HCT116 (cell line): ENCODE measurements around the gene DENND5A. TPM values are rescaled to one million over a fixed set of nuclear protein-coding genes. Genes with fewer than 3 reads are reported as not detected.
A peak's percentile ranks its signal among the peaks of the same experiment; 100 is the strongest.

ENCODE experiments used
- ATAC-seq: fragments of 200-7000 bp; cut with Tn5 transposase; 2 replicates; pipeline ENCODE4 v1.9.1; 2020; ENCODE audit warnings: mild to moderate bottlenecking, moderate library complexity
- BruUV-seq: library from RNA; stranded (reverse); fragments of 400-500 nt; replicated peaks from 2 replicates; lab custom pipeline; 2021; lab: Mats Ljungman, UMichigan
- CTCF ChIA-PET: fragments of 300-600 bp; sonication (Branson Sonifier 250); formaldehyde crosslinking; loops from one replicate; lab custom pipeline; 2021; ENCODE audit warnings: antibody characterized with exemption; lab: Charles Lee
- POLR2A ChIA-PET: fragments of 300-600, 350-600 bp; sonication (Branson Sonifier 250); formaldehyde crosslinking; loops from one replicate; lab custom pipeline; 2021; ENCODE audit warnings: antibody characterized with exemption; lab: Charles Lee
- RAD21 ChIA-PET, 2 experiments: fragments of 300-600 bp; sonication (Branson Sonifier 250); formaldehyde crosslinking; loops; one replicate each; lab custom pipeline; 2023; ENCODE audit warnings: low total read pairs in 2 of 2; ENCODE audit not compliant: uncharacterized antibody in 2 of 2, unreplicated experiment in 2 of 2, low non-redundant PET in 1 of 2; lab: Charles Lee
- DNase-seq: peaks from one replicate; pipeline ENCODE4 v3.0.0-alpha.2; 2010; ENCODE audit warnings: low read depth, low spot score
- H2AFZ ChIP-seq: fragments of 200-600 bp; shearing (Covaris generic), sonication (generic); 2 replicates; pipeline ENCODE4 v1.6.1; 2017; ENCODE audit warnings: low read depth, mixed run types, mixed read lengths, antibody characterized with exemption, low read length; ENCODE audit not compliant: poor library complexity, severe bottlenecking
- H3K27ac ChIP-seq: 2 replicates; pipeline ENCODE4 v1.5.1; 2012; ENCODE audit warnings: low read depth, low read length
- H3K27me3 ChIP-seq: fragments of 200-600 bp; sonication (generic); 2 replicates; pipeline ENCODE4 v1.6.1; 2016; ENCODE audit warnings: mixed run types, low read length, mixed read lengths; ENCODE audit not compliant: insufficient read depth
- H3K36me3 ChIP-seq, 2 experiments: fragments of 200-500 bp in 1 of 2; fragments of 200-600 bp in 1 of 2; sonication (Bioruptor generic) in 1 of 2; sonication (generic) in 1 of 2; 2 replicates each; pipeline versions ENCODE4 v1.5.1 to v1.6.1; 2014 to 2016; ENCODE audit warnings: low read length in 2 of 2, inconsistent platforms in 1 of 2, mixed read lengths in 1 of 2, mixed run types in 1 of 2; ENCODE audit not compliant: insufficient read depth in 2 of 2, control insufficient read depth in 1 of 2
- H3K4me1 ChIP-seq, 2 experiments: fragments of 200-600 bp in 1 of 2; sonication (generic) in 1 of 2; 2 replicates each; pipeline versions ENCODE4 v1.5.1 to v1.6.1; 2012 to 2017; ENCODE audit warnings: low read length in 2 of 2, inconsistent platforms in 1 of 2, mild to moderate bottlenecking in 1 of 2, mixed read lengths in 1 of 2, mixed run types in 1 of 2, moderate library complexity in 1 of 2; ENCODE audit not compliant: insufficient read depth in 2 of 2, control insufficient read depth in 1 of 2
- H3K4me2 ChIP-seq: fragments of 200-600 bp; sonication (generic); 2 replicates; pipeline ENCODE4 v1.6.1; 2017; ENCODE audit warnings: mixed run types, low read length, mixed read lengths
- H3K4me3 ChIP-seq, 2 experiments: fragments of 200-600 bp in 1 of 2; sonication (generic) in 1 of 2; replicated peaks in 1 of 2; 2 replicates each; pipeline ENCODE4 v1.5.1; 2011 to 2016; ENCODE audit warnings: low read length in 2 of 2, control low read depth in 1 of 2, low read depth in 1 of 2, mild to moderate bottlenecking in 1 of 2, mixed read lengths in 1 of 2, mixed run types in 1 of 2
- H3K79me2 ChIP-seq: fragments of 200-600 bp; sonication (generic); 2 replicates; pipeline ENCODE4 v1.6.1; 2017; ENCODE audit warnings: mild to moderate bottlenecking, mixed run types, low read length, moderate library complexity, mixed read lengths; ENCODE audit not compliant: insufficient read depth
- H3K9ac ChIP-seq: fragments of 200-600 bp; sonication (generic); 2 replicates; pipeline ENCODE4 v1.6.1; 2016; ENCODE audit warnings: low read length, mixed read lengths
- H3K9me2 ChIP-seq: fragments of 200-600 bp; sonication (generic), shearing (Covaris generic); 2 replicates; pipeline ENCODE4 v1.6.1; 2017; ENCODE audit warnings: mixed run types, mild to moderate bottlenecking, moderate library complexity; ENCODE audit not compliant: insufficient read depth
- H3K9me3 ChIP-seq, 2 experiments: fragments of 200-500 bp in 1 of 2; fragments of 200-600 bp in 1 of 2; sonication (Bioruptor generic) in 1 of 2; sonication (generic) in 1 of 2; 2 replicates each; pipeline ENCODE4 v1.6.1; 2014 to 2017; ENCODE audit warnings: low read length in 2 of 2, mixed read lengths in 2 of 2, inconsistent platforms in 1 of 2, low read depth in 1 of 2, mild to moderate bottlenecking in 1 of 2, mixed run types in 1 of 2, moderate library complexity in 1 of 2; ENCODE audit not compliant: control insufficient read depth in 1 of 2, insufficient read depth in 1 of 2
- H4K20me1 ChIP-seq: fragments of 200-600 bp; sonication (generic), shearing (Covaris generic); 2 replicates; pipeline ENCODE4 v1.6.1; 2017; ENCODE audit warnings: mixed run types, mild to moderate bottlenecking, moderate library complexity; ENCODE audit not compliant: insufficient read depth
- CTCF ChIP-seq, 3 experiments: fragments of 200-600 bp in 1 of 3; sonication (generic) in 1 of 3; IDR thresholded peaks in 2 of 3; conservative IDR thresholded peaks in 1 of 3; 2 replicates each; pipeline ENCODE4 v1.5.1; 2012 to 2017; ENCODE audit warnings: low read depth in 2 of 3, low read length in 2 of 3, antibody characterized with exemption in 1 of 3, borderline replicate concordance in 1 of 3, control low read depth in 1 of 3, mild to moderate bottlenecking in 1 of 3, mixed read lengths in 1 of 3, mixed run types in 1 of 3, moderate library complexity in 1 of 3; ENCODE audit not compliant: insufficient read depth in 1 of 3
- EGR1 ChIP-seq: IDR thresholded peaks from 2 replicates; pipeline ENCODE4 v1.6.1; 2012; ENCODE audit warnings: low read depth
- EZH2phosphoT487 ChIP-seq: fragments of 200-600 bp; IDR thresholded peaks from 2 replicates; pipeline ENCODE4 v1.6.1; 2018; ENCODE audit warnings: antibody characterized with exemption, borderline replicate concordance
- MAX ChIP-seq: IDR thresholded peaks from 2 replicates; pipeline ENCODE4 v1.6.1; 2012
- POLR2A ChIP-seq: IDR thresholded peaks from 2 replicates; pipeline ENCODE4 v1.7.0; 2011; ENCODE audit warnings: borderline replicate concordance; ENCODE audit not compliant: insufficient read depth, insufficient read length; ENCODE audit errors: extremely low read depth
- POLR2AphosphoS5 ChIP-seq: IDR thresholded peaks from 2 replicates; pipeline ENCODE4 v1.6.1; 2011; ENCODE audit warnings: mild to moderate bottlenecking, low read depth, low read length, moderate library complexity
- RAD21 ChIP-seq: IDR thresholded peaks from 2 replicates; pipeline ENCODE4 v1.6.1; 2012; ENCODE audit warnings: low read depth, mild to moderate bottlenecking
- TCF7L2 ChIP-seq: IDR thresholded peaks from 2 replicates; pipeline ENCODE4 v1.7.0; 2011; ENCODE audit warnings: borderline replicate concordance, inconsistent platforms; ENCODE audit not compliant: insufficient read depth, insufficient read length; ENCODE audit errors: extremely low read depth
- YY1 ChIP-seq: IDR thresholded peaks from 2 replicates; pipeline ENCODE4 v1.6.1; 2011; ENCODE audit warnings: low read length, low read depth, moderate library complexity, mild to moderate bottlenecking; ENCODE audit not compliant: insufficient replicate concordance; ENCODE audit errors: extremely low read depth
- intact Hi-C: fragments of 100-400 bp; cut with micrococcal nuclease; formaldehyde crosslinking; loops from 2 replicates; pipeline ENCODE4 v1.10.0; 2022
- total RNA-seq: library from RNA; stranded (reverse); gene quantifications from one replicate; pipeline ENCODE4 v1.2.1, GENCODE V29; 2021; ENCODE audit not compliant: unreplicated experiment

The DENND5A gene
- total RNA-seq, 1 experiment from 2014 or later: 48.6 TPM

GRCh38 chr11:9138133-9138453 lies 127.1 kb downstream of the DENND5A start (continued):
- TF ChIP-seq POLR2AphosphoS5 (no peak), TCF7L2 (no peak), EGR1 (no peak)

GRCh38 chr11:9137293-9138132 lies 127.6 kb downstream of the DENND5A start:
- H3K27me3 ChIP-seq: no peaks in the 10 kb centered on the region
- peaks cover 5 to 11% of the 10 kb centered on the region in 2 experiments; a peak in 3 of 4 replicates for H3K36me3 ChIP-seq
- intact Hi-C loops: loop anchor here (1.0 to 5.0 kb wide), 3 partner anchors 122 to 223 kb away; partner anchors contain the start of gene TMEM9B
- H3K9me3 ChIP-seq: no peaks in the 10 kb centered on the region
- H3K27ac ChIP-seq: no peak overlapping the region; the same call in 1 of the 2 replicates
- POLR2A ChIA-PET: interaction anchor here (1.0 to 1.3 kb wide), 3 partner anchors 8 to 174 kb away, joined by 3 read pairs; no protein-coding TSS in a partner anchor
- no peak overlapping the region for H2AFZ ChIP-seq
- peak; percentile 36 for DNase-seq
- CTCF ChIA-PET: interaction anchor here (0.6 to 4.1 kb wide), 19 partner anchors 8 to 449 kb away, joined by 3 to 26 read pairs (median 5); partner anchors contain the start of genes AKIP1 and TMEM9B
- peak overlapping the region; percentile 13; the same call in 1 of the 2 replicates for H3K4me2 ChIP-seq
- RAD21 ChIA-PET: interaction anchor here (0.7 to 1.8 kb wide), 4 partner anchors 45 to 123 kb away, joined by 3 to 20 read pairs (median 4); no protein-coding TSS in a partner anchor
- H3K79me2 ChIP-seq: no peaks in the 10 kb centered on the region
- no TSS peak for BruUV-seq
- ATAC-seq: peak; percentile 90
- H3K4me3 ChIP-seq: no peak overlapping the region
- peaks cover 33 to 35% of the 10 kb centered on the region in 2 experiments for H3K4me1 ChIP-seq
- H4K20me1 ChIP-seq: peaks cover 5% of the 10 kb centered on the region; the same call in 1 of the 2 replicates
- no peak overlapping the region for H3K9ac ChIP-seq
- TF ChIP-seq TCF7L2: no peak
- no peak for TF ChIP-seq EZH2phosphoT487
- TF ChIP-seq RAD21: peak; percentile 88
- peak; percentile 73 to 97 (median 91) for TF ChIP-seq CTCF (IDR thresholded peaks at IDR 0.05 in 2 of 3, conservative IDR thresholded peaks at IDR 0.05 in 1 of 3; ENCODE audit: borderline replicate concordance in 1 of 3, insufficient read depth in 1 of 3, low read depth in 2 of 3, low read length in 2 of 3)
- TF ChIP-seq YY1: no peak
- no peak for TF ChIP-seq MAX
- TF ChIP-seq POLR2A: no peak
- no peaks in the 10 kb centered on the region for H3K9me2 ChIP-seq
